Activated naive CD8-positive, alpha-beta T cell (primary cell): Measurements from ENCODE around the gene S1PR2.
"Not testable (repeated sequence)": the region's sequence is repeated elsewhere in the genome, so short reads cannot be mapped to it uniquely, and the experiment has no call there.

ENCODE experiments used
- H3K27ac Mint-ChIP-seq: one replicate; pipeline ENCODE4 v1.8.0; 2021; ENCODE audit warnings: mixed read lengths
- H3K27me3 Mint-ChIP-seq: one replicate; pipeline ENCODE4 v1.8.0; 2021; ENCODE audit warnings: mixed read lengths
- H3K36me3 Mint-ChIP-seq: one replicate; pipeline ENCODE4 v1.8.0; 2021; ENCODE audit warnings: mixed read lengths
- H3K4me1 Mint-ChIP-seq: one replicate; pipeline ENCODE4 v1.8.0; 2021; ENCODE audit warnings: low read depth, mixed read lengths
- H3K4me3 Mint-ChIP-seq: one replicate; pipeline ENCODE4 v1.8.0; 2021; ENCODE audit warnings: mild to moderate bottlenecking, mixed read lengths
- H3K9me3 Mint-ChIP-seq: one replicate; pipeline ENCODE4 v1.8.0; 2021; ENCODE audit warnings: low read depth, mixed read lengths

The S1PR2 gene

GRCh38 chr19:10237702-10238101, 6.6 kb upstream of the S1PR2 start:
- H3K4me1 Mint-ChIP-seq = peaks cover 13% of the 10 kb centered on the region
- no peaks in the 10 kb centered on the region for H3K27me3 Mint-ChIP-seq
- H3K36me3 Mint-ChIP-seq = no peaks in the 10 kb centered on the region
- no peak overlapping the region for H3K27ac Mint-ChIP-seq
- no peaks in the 10 kb centered on the region for H3K9me3 Mint-ChIP-seq
- H3K4me3 Mint-ChIP-seq = no peak overlapping the region

GRCh38 chr19:10235409-10235808, 4.3 kb upstream of the S1PR2 start:
- H3K36me3 Mint-ChIP-seq, H3K27ac Mint-ChIP-seq, H3K9me3 Mint-ChIP-seq, H3K27me3 Mint-ChIP-seq: not testable (repeated sequence)
- H3K4me1 Mint-ChIP-seq = peaks cover 13% of the 10 kb centered on the region
- peak overlapping the region; percentile 90 for H3K4me3 Mint-ChIP-seq

- no peak overlapping the region for H3K4me3 Mint-ChIP-seq
- peaks cover 13% of the 10 kb centered on the region for H3K4me1 Mint-ChIP-seq
- H3K27me3 Mint-ChIP-seq = no peaks in the 10 kb centered on the region
- no peaks in the 10 kb centered on the region for H3K36me3 Mint-ChIP-seq
- H3K27ac Mint-ChIP-seq = peak overlapping the region; percentile 58
- no peaks in the 10 kb centered on the region for H3K9me3 Mint-ChIP-seq
Observed at GRCh38 chr19:10235003-10235402, 3.9 kb upstream of the S1PR2 start.

- no peak overlapping the region for H3K27ac Mint-ChIP-seq
Observed at GRCh38 chr19:10233946-10234345, 2.8 kb upstream of the S1PR2 start.

GRCh38 chr19:10231612-10232228, 589 bp upstream of the S1PR2 start:
- Mint-ChIP-seq H3K4me1 (peaks cover 19% of the 10 kb centered on the region), H3K36me3 (no peaks in the 10 kb centered on the region), H3K9me3 (no peaks in the 10 kb centered on the region), H3K27ac (peak overlapping the region; percentile 68), H3K4me3 (peak overlapping the region; percentile 77), H3K27me3 (no peaks in the 10 kb centered on the region)

More at GRCh38 chr19:10233946-10234345, 2.8 kb upstream of the S1PR2 start:
- Mint-ChIP-seq H3K4me1 (peaks cover 19% of the 10 kb centered on the region), H3K4me3 (no peak overlapping the region), H3K27me3 (no peaks in the 10 kb centered on the region), H3K36me3 (no peaks in the 10 kb centered on the region), H3K9me3 (no peaks in the 10 kb centered on the region)

- Mint-ChIP-seq H3K36me3 (peaks cover 2% of the 10 kb centered on the region), H3K4me1 (peaks cover 12% of the 10 kb centered on the region), H3K4me3 (peak overlapping the region; percentile 85), H3K27me3 (no peaks in the 10 kb centered on the region), H3K27ac (peak overlapping the region; percentile 50), H3K9me3 (no peaks in the 10 kb centered on the region)
Observed at GRCh38 chr19:10230173-10230860, 814 bp downstream of the S1PR2 start.

GRCh38 chr19:10228920-10229319, 2.2 kb downstream of the S1PR2 start:
- H3K4me1 Mint-ChIP-seq = peaks cover 9% of the 10 kb centered on the region
- H3K27ac Mint-ChIP-seq = peak overlapping the region; percentile 58
- H3K36me3 Mint-ChIP-seq = peaks cover 5% of the 10 kb centered on the region
- H3K27me3 Mint-ChIP-seq = no peaks in the 10 kb centered on the region
- no peaks in the 10 kb centered on the region for H3K9me3 Mint-ChIP-seq
- H3K4me3 Mint-ChIP-seq = peak overlapping the region; percentile 68

GRCh38 chr19:10228393-10228792, 2.7 kb downstream of the S1PR2 start:
- Mint-ChIP-seq H3K27ac (no peak overlapping the region), H3K4me3 (no peak overlapping the region), H3K27me3 (no peaks in the 10 kb centered on the region), H3K9me3 (no peaks in the 10 kb centered on the region), H3K36me3 (peaks cover 5% of the 10 kb centered on the region), H3K4me1 (peaks cover 9% of the 10 kb centered on the region)

GRCh38 chr19:10227026-10227971, 3.8 kb downstream of the S1PR2 start:
- H3K4me1 Mint-ChIP-seq = peaks cover 9% of the 10 kb centered on the region
- H3K27me3 Mint-ChIP-seq = no peaks in the 10 kb centered on the region
- no peak overlapping the region for H3K27ac Mint-ChIP-seq
- H3K4me3 Mint-ChIP-seq = no peak overlapping the region
- peaks cover 5% of the 10 kb centered on the region for H3K36me3 Mint-ChIP-seq
- no peaks in the 10 kb centered on the region for H3K9me3 Mint-ChIP-seq

GRCh38 chr19:10226376-10227025, 4.6 kb downstream of the S1PR2 start:
- Mint-ChIP-seq H3K36me3 (peaks cover 5% of the 10 kb centered on the region), H3K4me1 (peaks cover 9% of the 10 kb centered on the region), H3K4me3 (no peak overlapping the region), H3K27ac (no peak overlapping the region), H3K9me3 (no peaks in the 10 kb centered on the region), H3K27me3 (no peaks in the 10 kb centered on the region)

GRCh38 chr19:10226021-10226375, 5.1 kb downstream of the S1PR2 start:
- H3K27me3 Mint-ChIP-seq = no peaks in the 10 kb centered on the region
- no peak overlapping the region for H3K27ac Mint-ChIP-seq
- H3K36me3 Mint-ChIP-seq = peaks cover 5% of the 10 kb centered on the region
- no peaks in the 10 kb centered on the region for H3K9me3 Mint-ChIP-seq
- H3K4me1 Mint-ChIP-seq = peaks cover 9% of the 10 kb centered on the region
- H3K4me3 Mint-ChIP-seq = no peak overlapping the region

- Mint-ChIP-seq H3K27ac (no peak overlapping the region), H3K36me3 (peaks cover 5% of the 10 kb centered on the region), H3K9me3 (no peaks in the 10 kb centered on the region), H3K4me3 (no peak overlapping the region), H3K4me1 (peaks cover 5% of the 10 kb centered on the region), H3K27me3 (no peaks in the 10 kb centered on the region)
Observed at GRCh38 chr19:10224337-10224736, 6.8 kb downstream of the S1PR2 start.

GRCh38 chr19:10223488-10224213, 7.5 kb downstream of the S1PR2 start:
- H3K4me1 Mint-ChIP-seq = peaks cover 3% of the 10 kb centered on the region
- no peaks in the 10 kb centered on the region for H3K27me3 Mint-ChIP-seq
- H3K36me3 Mint-ChIP-seq = peaks cover 5% of the 10 kb centered on the region
- no peak overlapping the region for H3K4me3 Mint-ChIP-seq
- H3K9me3 Mint-ChIP-seq = no peaks in the 10 kb centered on the region
- no peak overlapping the region for H3K27ac Mint-ChIP-seq

- H3K4me3 Mint-ChIP-seq = no peak overlapping the region
- no peak overlapping the region for H3K27ac Mint-ChIP-seq
- H3K36me3 Mint-ChIP-seq = peaks cover 5% of the 10 kb centered on the region
- no peaks in the 10 kb centered on the region for H3K9me3 Mint-ChIP-seq
- H3K4me1 Mint-ChIP-seq = peaks cover 3% of the 10 kb centered on the region
- H3K27me3 Mint-ChIP-seq = no peaks in the 10 kb centered on the region
Observed at GRCh38 chr19:10222201-10222890, 8.8 kb downstream of the S1PR2 start.
